HEK293 (cell line): ENCODE measurements around the gene RNF144A.

Experiments
- CTCF ChIA-PET: fragments of 350-600 bp; formaldehyde crosslinking; extraction: SDS; loops from one replicate; lab custom pipeline; 2021; ENCODE audit warnings: antibody characterized with exemption; lab: Yijun Ruan, JAX
- POLR2A ChIA-PET: fragments of 300-600 bp; formaldehyde crosslinking; extraction: SDS; loops from one replicate; lab custom pipeline; 2020; ENCODE audit warnings: antibody characterized with exemption, inconsistent platforms; lab: Yijun Ruan, JAX
- H3K27ac ChIP-seq: fragments of 200-500 bp; sonication (Bioruptor generic); 2 replicates; pipeline ENCODE4 v1.5.1; 2014; ENCODE audit warnings: low read depth, low read length, control low read depth, inconsistent platforms; ENCODE audit errors: extremely low read depth
- H3K36me3 ChIP-seq, 2 experiments: fragments of 200-500 bp in 1 of 2; sonication (Bioruptor generic) in 1 of 2; 1 replicate in 1 of 2; 2 replicates in 1 of 2; pipeline ENCODE4 v1.5.1; 2014 to 2017; ENCODE audit warnings: inconsistent platforms in 2 of 2, low read length in 2 of 2; ENCODE audit not compliant: control insufficient read depth in 2 of 2, insufficient read depth in 1 of 2
- H3K4me1 ChIP-seq: fragments of 200-500 bp; sonication (Bioruptor generic); 2 replicates; pipeline ENCODE4 v1.5.1; 2014; ENCODE audit warnings: mild to moderate bottlenecking, low read length, inconsistent platforms; ENCODE audit not compliant: control insufficient read depth, insufficient read depth
- H3K4me3 ChIP-seq: 2 replicates; pipeline ENCODE4 v1.5.1; 2011; ENCODE audit warnings: low read depth, mild to moderate bottlenecking, control low read depth, low read length, moderate library complexity
- H3K9me3 ChIP-seq: fragments of 200-500 bp; sonication (Bioruptor generic); 2 replicates; pipeline ENCODE4 v1.5.1; 2014; ENCODE audit warnings: low read depth, low read length, inconsistent platforms; ENCODE audit not compliant: control insufficient read depth, insufficient read depth
- BCL11B ChIP-seq: fragments of 450-650 bp; formaldehyde crosslinking; IDR thresholded peaks from 2 replicates; pipeline ENCODE4 v1.5.1; 2016; ENCODE audit warnings: low read depth, missing biosample characterization, missing genetic modification characterization
- EGR2 ChIP-seq: fragments of 450-650 bp; formaldehyde crosslinking; IDR thresholded peaks from 2 replicates; pipeline ENCODE4 v1.5.1; 2016; ENCODE audit warnings: low read depth, missing biosample characterization, missing genetic modification characterization
- KLF16 ChIP-seq: fragments of 450-650 bp; formaldehyde crosslinking; IDR thresholded peaks from 2 replicates; pipeline ENCODE4 v1.5.1; 2017; ENCODE audit warnings: missing biosample characterization, missing genetic modification characterization
- MEIS1 ChIP-seq: sonication (generic); formaldehyde crosslinking; IDR thresholded peaks from 2 replicates; pipeline ENCODE4 v1.8.1; 2022; ENCODE audit warnings: missing genetic modification reagents, mild to moderate bottlenecking, borderline replicate concordance
- MYNN ChIP-seq: fragments of 450-650 bp; formaldehyde crosslinking; IDR thresholded peaks from 2 replicates; pipeline ENCODE4 v1.5.1; 2016; ENCODE audit warnings: missing biosample characterization, missing genetic modification characterization, borderline replicate concordance
- PRDM10 ChIP-seq: fragments of 450-650 bp; formaldehyde crosslinking; IDR thresholded peaks from 2 replicates; pipeline ENCODE4 v1.5.1; 2016; ENCODE audit warnings: missing biosample characterization, missing genetic modification characterization
- PRDM2 ChIP-seq: fragments of 450-650 bp; formaldehyde crosslinking; IDR thresholded peaks from 2 replicates; pipeline ENCODE4 v1.5.1; 2016; ENCODE audit warnings: missing biosample characterization, missing genetic modification characterization, borderline replicate concordance
- YY1 ChIP-seq: fragments of 450-650 bp; formaldehyde crosslinking; IDR thresholded peaks from 2 replicates; pipeline ENCODE4 v1.5.1; 2018; ENCODE audit warnings: missing biosample characterization, missing genetic modification characterization
- ZBTB44 ChIP-seq: fragments of 450-650 bp; IDR thresholded peaks from 2 replicates; pipeline ENCODE4 v1.5.1; 2018; ENCODE audit warnings: missing biosample characterization, mild to moderate bottlenecking, missing genetic modification characterization
- ZNF146 ChIP-seq: fragments of 450-650 bp; formaldehyde crosslinking; IDR thresholded peaks from 2 replicates; pipeline ENCODE4 v1.5.1; 2016; ENCODE audit warnings: missing biosample characterization, missing genetic modification characterization
- ZNF2 ChIP-seq: fragments of 450-650 bp; formaldehyde crosslinking; IDR thresholded peaks from 2 replicates; pipeline ENCODE4 v1.5.1; 2016; ENCODE audit warnings: missing biosample characterization, missing genetic modification characterization
- ZNF335 ChIP-seq: fragments of 450-650 bp; formaldehyde crosslinking; conservative IDR thresholded peaks from 2 replicates; pipeline ENCODE4 v1.5.1; 2016; ENCODE audit warnings: missing biosample characterization, missing genetic modification characterization
- ZNF350 ChIP-seq: fragments of 450-650 bp; formaldehyde crosslinking; IDR thresholded peaks from 2 replicates; pipeline ENCODE4 v1.5.0; 2017; ENCODE audit warnings: missing biosample characterization, mild to moderate bottlenecking, missing genetic modification characterization
- ZNF391 ChIP-seq: fragments of 450-650 bp; formaldehyde crosslinking; IDR thresholded peaks from 2 replicates; pipeline ENCODE4 v1.5.1; 2016; ENCODE audit warnings: low read depth, missing biosample characterization, missing genetic modification characterization, borderline replicate concordance
- ZNF426 ChIP-seq: fragments of 450-650 bp; formaldehyde crosslinking; IDR thresholded peaks from 2 replicates; pipeline ENCODE4 v1.5.1; 2017; ENCODE audit warnings: missing biosample characterization, missing genetic modification characterization, mild to moderate bottlenecking, inconsistent platforms, moderate library complexity
- ZNF488 ChIP-seq: fragments of 450-650 bp; formaldehyde crosslinking; IDR thresholded peaks from 2 replicates; pipeline ENCODE4 v1.5.1; 2016; ENCODE audit warnings: missing biosample characterization, missing genetic modification characterization
- ZNF692 ChIP-seq: fragments of 450-650 bp; formaldehyde crosslinking; IDR thresholded peaks from 2 replicates; pipeline ENCODE4 v1.5.1; 2016; ENCODE audit warnings: missing biosample characterization, missing genetic modification characterization
- ZNF830 ChIP-seq: fragments of 450-650 bp; IDR thresholded peaks from 2 replicates; pipeline ENCODE4 v1.5.0; 2018; ENCODE audit warnings: missing biosample characterization, missing genetic modification characterization, low read depth, mild to moderate bottlenecking, moderate library complexity

RNF144A gene

GRCh38 chr2:6924924-6925409 is 7.8 kb downstream of the RNF144A start (continued):
- TF ChIP-seq PRDM2 (tag by site-specific recombination) (no peak), KLF16 (tag by site-specific recombination) (no peak), PRDM10 (tag by site-specific recombination) (no peak), EGR2 (no peak), ZNF830 (no peak), YY1 (tag by site-specific recombination) (no peak), ZBTB44 (tag by site-specific recombination) (no peak), ZNF350 (tag by site-specific recombination) (no peak)

- H3K36me3 ChIP-seq: no peaks in the 10 kb centered on the region
- no peaks in the 10 kb centered on the region for H3K4me1 ChIP-seq
- no peak for TF ChIP-seq ZNF426 (tag by site-specific recombination)
- no peak overlapping the region for H3K4me3 ChIP-seq
- CTCF ChIA-PET: no interaction called here
- H3K27ac ChIP-seq: no peak overlapping the region
- H3K9me3 ChIP-seq: no peaks in the 10 kb centered on the region
- POLR2A ChIA-PET: no interaction called here
Measured at GRCh38 chr2:6926071-6926732, 9.0 kb downstream of the RNF144A start.

GRCh38 chr2:6927186-6927585 is 10.0 kb downstream of the RNF144A start:
- H3K27ac ChIP-seq: no peak overlapping the region
- CTCF ChIA-PET: interaction anchor here (0.6 kb wide), 1 partner anchor 102 kb away, joined by 3 read pairs; no protein-coding TSS in a partner anchor

More at GRCh38 chr2:6927186-6927585, 10.0 kb downstream of the RNF144A start:
- no peak for TF ChIP-seq ZNF692 (tag by site-specific recombination)
- no peak for TF ChIP-seq MYNN (tag by site-specific recombination)
- TF ChIP-seq ZNF391 (tag by site-specific recombination): no peak
- TF ChIP-seq ZNF2 (tag by site-specific recombination): no peak
- no peak for TF ChIP-seq ZNF335 (tag by site-specific recombination)
- no peak for TF ChIP-seq ZNF146 (tag by site-specific recombination)
- no peak for TF ChIP-seq BCL11B (tag by site-specific recombination)
- no peak for TF ChIP-seq ZNF488
- TF ChIP-seq ZNF350 (tag by site-specific recombination): no peak
- no peak for TF ChIP-seq MEIS1 (CRISPR knock-in tag)
- Histone ChIP-seq H3K9me3 (no peaks in the 10 kb centered on the region), H3K36me3 (no peaks in the 10 kb centered on the region), H3K4me1 (no peaks in the 10 kb centered on the region), H3K4me3 (no peak overlapping the region)
- POLR2A ChIA-PET: no interaction called here
